ENCODE measurements around the gene FASTKD3. TPM values are rescaled to one million over a fixed set of nuclear protein-coding genes. Genes with fewer than 3 reads are reported as not detected.

Gene FASTKD3
- total RNA-seq, 1 experiment from 2014 or later: 14.2 TPM

DNA sequence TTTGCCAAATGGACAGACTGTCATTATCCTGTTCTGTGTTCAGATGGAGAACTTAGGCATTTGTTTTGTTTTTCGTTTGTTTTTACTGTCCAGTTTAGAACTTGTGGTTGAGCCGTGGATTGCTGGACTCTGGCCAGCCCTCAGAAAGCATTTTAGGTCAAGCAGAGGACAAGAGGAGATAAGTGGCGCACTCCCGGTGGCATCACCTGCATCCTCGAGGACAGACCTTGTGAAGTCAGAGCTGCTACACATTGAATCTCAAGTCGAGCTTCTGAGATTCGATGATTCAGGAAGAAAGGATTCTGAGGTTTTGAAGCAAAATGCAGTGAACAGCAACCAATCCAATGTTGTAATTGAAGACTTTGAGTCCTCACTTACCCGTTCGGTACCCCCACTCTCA, 9.0 kb upstream of the FASTKD3 start:
- Histone ChIP-seq H3K4me1 (peaks cover 16% of the 10 kb centered on the region), H3K36me3 (ENCODE audit: control insufficient read depth, insufficient read depth, low read length) (peaks cover 8% of the 10 kb centered on the region), H3K9me3 (no peaks in the 10 kb centered on the region), H3K27me3 (replicated peaks; ENCODE audit: control insufficient read depth, insufficient read depth, low read length) (no peaks in the 10 kb centered on the region), H3K4me3 (ENCODE audit: low read depth, low read length) (no peak overlapping the region)
- POLR2A ChIA-PET: no interaction called here
- no peak overlapping the region for H3K27ac Mint-ChIP-seq (ENCODE audit: unreplicated experiment)
- CTCF ChIA-PET: no interaction called here
- no peak for DNase-seq
- H3K4me1 Mint-ChIP-seq (ENCODE audit: low read depth, unreplicated experiment): peaks cover 6% of the 10 kb centered on the region
- peaks cover 65% of the 10 kb centered on the region for H3K36me3 Mint-ChIP-seq (ENCODE audit: insufficient read depth, unreplicated experiment)
- no peak overlapping the region for H3K4me3 Mint-ChIP-seq (ENCODE audit: unreplicated experiment)
- H3K27me3 Mint-ChIP-seq (ENCODE audit: insufficient read depth, unreplicated experiment): no peaks in the 10 kb centered on the region
- H3K9me3 Mint-ChIP-seq (ENCODE audit: unreplicated experiment): no peaks in the 10 kb centered on the region
- TF ChIP-seq CTCF (IDR thresholded peaks at IDR 0.05; ENCODE audit: insufficient read depth in 1 of 2, low read depth in 1 of 2, low read length in 1 of 2, severe bottlenecking in 1 of 2, unreplicated experiment in 1 of 2): no peak
- intact Hi-C loops (cut with micrococcal nuclease; ENCODE audit: unreplicated experiment): no loop called here
- no TSS peak for BruUV-seq (replicated peaks)

DNA sequence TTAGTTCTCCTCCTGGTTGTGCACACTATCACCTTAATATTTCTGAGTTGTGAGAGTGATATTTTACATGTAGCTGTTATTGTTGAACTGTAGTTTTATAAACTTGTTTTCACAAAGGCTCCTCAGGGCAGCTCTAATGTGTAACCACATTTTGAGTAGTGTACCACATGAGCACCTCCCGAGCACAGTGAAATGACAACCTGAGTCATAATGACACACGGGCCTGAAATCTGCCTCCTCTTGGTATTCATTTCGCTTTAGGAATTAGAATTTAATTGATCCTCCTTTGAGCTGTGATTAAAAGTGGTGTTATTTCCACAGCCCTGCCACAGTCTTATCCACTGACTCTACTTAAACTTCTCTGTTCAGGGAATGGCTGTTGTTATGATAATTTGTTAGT, 8.0 kb upstream of the FASTKD3 start:
- H3K4me1 ChIP-seq: peaks cover 16% of the 10 kb centered on the region
- H3K36me3 Mint-ChIP-seq (ENCODE audit: insufficient read depth, unreplicated experiment): peaks cover 60% of the 10 kb centered on the region
- no peak for TF ChIP-seq CTCF (IDR thresholded peaks at IDR 0.05; ENCODE audit: insufficient read depth in 1 of 2, low read depth in 1 of 2, low read length in 1 of 2, severe bottlenecking in 1 of 2, unreplicated experiment in 1 of 2)
- H3K4me3 Mint-ChIP-seq (ENCODE audit: unreplicated experiment): no peak overlapping the region
- no peak overlapping the region for H3K4me3 ChIP-seq (ENCODE audit: low read depth, low read length)
- no peak overlapping the region for H3K27ac Mint-ChIP-seq (ENCODE audit: unreplicated experiment)
- no peak for DNase-seq
- no peaks in the 10 kb centered on the region for H3K27me3 Mint-ChIP-seq (ENCODE audit: insufficient read depth, unreplicated experiment)
- intact Hi-C loops (cut with micrococcal nuclease; ENCODE audit: unreplicated experiment): no loop called here
- no TSS peak for BruUV-seq (replicated peaks)
- H3K4me1 Mint-ChIP-seq (ENCODE audit: low read depth, unreplicated experiment): peaks cover 6% of the 10 kb centered on the region
- peaks cover 7% of the 10 kb centered on the region for H3K36me3 ChIP-seq (ENCODE audit: control insufficient read depth, insufficient read depth, low read length)
- POLR2A ChIA-PET: no interaction called here
- H3K27me3 ChIP-seq (replicated peaks; ENCODE audit: control insufficient read depth, insufficient read depth, low read length): no peaks in the 10 kb centered on the region
- CTCF ChIA-PET: no interaction called here
- no peaks in the 10 kb centered on the region for H3K9me3 ChIP-seq
- H3K9me3 Mint-ChIP-seq (ENCODE audit: unreplicated experiment): no peaks in the 10 kb centered on the region

DNA sequence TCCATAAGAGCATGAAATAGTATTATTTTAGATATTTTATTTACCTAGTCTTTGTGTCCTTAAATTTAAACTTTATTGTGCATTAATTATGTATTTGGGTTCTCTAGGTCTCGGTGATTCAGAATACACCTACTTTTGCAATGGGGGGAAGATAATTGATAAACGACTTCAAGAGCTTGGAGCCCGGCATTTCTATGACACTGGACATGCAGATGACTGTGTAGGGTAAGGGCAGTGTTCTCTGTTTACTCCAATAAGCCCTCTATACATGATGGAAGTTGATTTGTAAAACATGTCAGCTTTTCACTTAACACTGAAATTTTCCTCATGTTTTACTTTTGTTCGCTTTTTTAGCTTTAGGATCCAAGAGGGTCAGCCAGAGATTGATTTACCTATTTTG, 6.3 kb upstream of the FASTKD3 start:
- no peaks in the 10 kb centered on the region for H3K4me1 Mint-ChIP-seq (ENCODE audit: low read depth, unreplicated experiment)
- ChIA-PET POLR2A (no interaction called here), CTCF (no interaction called here)
- H3K27me3 Mint-ChIP-seq (ENCODE audit: insufficient read depth, unreplicated experiment): no peaks in the 10 kb centered on the region
- H3K27ac Mint-ChIP-seq (ENCODE audit: unreplicated experiment): no peak overlapping the region
- H3K36me3 ChIP-seq (ENCODE audit: control insufficient read depth, insufficient read depth, low read length): peaks cover 7% of the 10 kb centered on the region
- TF ChIP-seq CTCF (IDR thresholded peaks at IDR 0.05; ENCODE audit: insufficient read depth in 1 of 2, low read depth in 1 of 2, low read length in 1 of 2, severe bottlenecking in 1 of 2, unreplicated experiment in 1 of 2): no peak
- no TSS peak for BruUV-seq (replicated peaks)
- peaks cover 47% of the 10 kb centered on the region for H3K36me3 Mint-ChIP-seq (ENCODE audit: insufficient read depth, unreplicated experiment)
- intact Hi-C loops (cut with micrococcal nuclease; ENCODE audit: unreplicated experiment): no loop called here
- H3K4me1 ChIP-seq: peaks cover 23% of the 10 kb centered on the region
- no peaks in the 10 kb centered on the region for H3K9me3 Mint-ChIP-seq (ENCODE audit: unreplicated experiment)
- H3K27me3 ChIP-seq (replicated peaks; ENCODE audit: control insufficient read depth, insufficient read depth, low read length): no peaks in the 10 kb centered on the region
- no peaks in the 10 kb centered on the region for H3K9me3 ChIP-seq
- H3K4me3 Mint-ChIP-seq (ENCODE audit: unreplicated experiment): no peak overlapping the region
- H3K4me3 ChIP-seq (ENCODE audit: low read depth, low read length): no peak overlapping the region
- DNase-seq: no peak

All from Caco-2 (cell line).